ENCODE results near the gene LIMS4.
"Not testable (repeated sequence)": the region's sequence is repeated elsewhere in the genome, so short reads cannot be mapped to it uniquely, and the experiment has no call there.

LIMS4 gene, protein sequence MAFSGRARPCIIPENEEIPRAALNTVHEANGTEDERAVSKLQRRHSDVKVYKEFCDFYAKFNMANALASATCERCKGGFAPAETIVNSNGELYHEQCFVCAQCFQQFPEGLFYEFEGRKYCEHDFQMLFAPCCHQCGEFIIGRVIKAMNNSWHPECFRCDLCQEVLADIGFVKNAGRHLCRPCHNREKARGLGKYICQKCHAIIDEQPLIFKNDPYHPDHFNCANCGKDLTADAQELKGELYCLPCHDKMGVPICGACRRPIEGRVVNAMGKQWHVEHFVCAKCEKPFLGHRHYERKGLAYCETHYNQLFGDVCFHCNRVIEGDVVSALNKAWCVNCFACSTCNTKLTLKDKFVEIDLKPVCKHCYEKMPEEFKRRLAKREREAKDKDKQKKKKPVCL

DNA sequence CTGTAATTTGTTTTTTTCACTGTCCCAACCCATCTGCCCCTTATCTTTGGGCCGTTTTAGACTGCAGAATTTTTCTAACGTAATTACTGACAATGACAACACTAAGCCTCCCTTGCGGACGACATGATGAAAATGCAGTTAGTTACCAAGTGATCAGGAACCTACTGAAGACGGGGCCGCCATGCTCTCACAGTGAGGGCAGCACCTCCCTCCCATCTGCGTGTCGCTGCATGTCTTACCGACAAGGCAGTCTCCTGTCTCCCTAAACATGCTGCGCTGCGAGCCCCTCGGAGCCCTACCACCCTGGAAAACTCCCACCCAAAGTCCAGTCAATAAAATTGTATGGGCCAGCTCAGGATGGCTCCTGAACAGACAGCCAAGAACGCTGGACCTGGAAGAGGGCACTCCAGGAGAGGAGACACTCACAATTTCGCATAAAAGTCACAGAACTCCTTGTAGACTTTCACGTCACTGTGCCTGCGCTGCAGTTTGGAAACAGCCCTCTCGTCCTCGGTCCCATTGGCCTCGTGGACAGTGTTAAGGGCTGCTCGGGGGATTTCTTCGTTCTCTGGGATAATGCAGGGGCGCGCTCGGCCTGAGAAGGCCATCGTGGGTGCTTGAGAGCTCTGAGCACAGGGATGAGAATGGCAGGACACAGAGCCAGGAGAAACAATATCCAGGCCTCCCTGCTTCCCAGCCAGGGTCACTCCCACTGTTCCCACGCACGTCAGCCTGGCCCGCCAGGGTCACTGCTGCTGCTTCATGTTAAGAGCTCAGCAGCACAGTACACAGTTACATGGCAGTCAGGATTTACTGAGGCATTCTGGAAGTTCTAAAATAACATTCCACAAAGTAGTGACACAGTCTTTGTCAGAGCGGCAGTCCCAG is at the start of gene LIMS4:
LIMS4 (minus strand) TSS at position 646 of the 888 bp plus-strand sequence; CDS start at position 608, 38 bp downstream.
- not testable (repeated sequence) for H3K79me2 ChIP-seq (ENCODE audit: insufficient read depth, low read length); H3K9me3 ChIP-seq (ENCODE audit: insufficient read depth, low read depth, low read length); H3K36me3 ChIP-seq (ENCODE audit: insufficient read depth, low read length)

DNA sequence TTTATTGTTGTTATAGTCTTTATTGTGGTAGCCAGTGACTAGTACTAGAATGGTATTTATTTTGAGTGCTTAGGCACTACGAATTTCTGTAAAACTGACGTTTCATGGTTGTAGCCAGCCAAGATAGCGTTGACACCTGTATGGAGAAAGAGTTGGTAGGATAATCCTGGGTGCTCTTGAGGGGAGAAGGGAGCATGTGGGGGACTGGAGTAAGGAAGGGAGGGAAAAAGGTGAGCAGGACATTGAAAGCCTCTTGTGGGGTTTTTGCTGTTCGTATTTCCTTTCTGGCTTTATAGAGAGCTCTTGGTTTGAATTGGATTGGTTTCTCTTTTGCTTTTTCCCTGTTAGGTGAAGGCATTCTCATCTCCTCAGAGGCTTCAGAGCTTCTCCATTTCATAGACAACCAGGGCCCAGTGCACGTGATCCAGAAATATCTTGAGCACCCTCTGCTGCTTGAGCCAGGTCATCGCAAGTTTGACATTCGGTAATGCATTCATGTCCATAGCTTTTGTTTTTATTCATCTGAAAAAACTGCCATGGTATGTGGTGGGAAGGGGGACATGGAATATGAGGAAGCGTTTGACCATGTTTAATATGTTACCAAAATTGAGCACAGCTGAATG is 27.2 kb upstream of the LIMS4 start:
- H3K9me3 ChIP-seq (ENCODE audit: insufficient read depth, low read depth, low read length); H3K9me2 ChIP-seq (replicated peaks; ENCODE audit: low read depth, low read length); H4K20me1 ChIP-seq (ENCODE audit: insufficient read depth, low read length, poor library complexity, severe bottlenecking); H3K4me2 ChIP-seq (ENCODE audit: low read depth, low read length, poor library complexity, severe bottlenecking); H3F3A ChIP-seq (ENCODE audit: low read depth); H2AFZ ChIP-seq (ENCODE audit: low read length); H3K9ac ChIP-seq (ENCODE audit: low read depth, low read length, poor library complexity, severe bottlenecking); H3K79me2 ChIP-seq (ENCODE audit: insufficient read depth, low read length); H3K36me3 ChIP-seq (ENCODE audit: insufficient read depth, low read length); H3K4me3 ChIP-seq (ENCODE audit: low read length, poor library complexity, severe bottlenecking); H3K27me3 ChIP-seq (ENCODE audit: insufficient read depth, low read length, poor library complexity, severe bottlenecking); H3K4me1 ChIP-seq (ENCODE audit: insufficient read depth, low read length, poor library complexity, severe bottlenecking): not testable (repeated sequence)

More for the DNA sequence above, at the start of gene LIMS4:
- not testable (repeated sequence) for H3K4me1 ChIP-seq (ENCODE audit: insufficient read depth, low read length, poor library complexity, severe bottlenecking); H3K27me3 ChIP-seq (ENCODE audit: insufficient read depth, low read length, poor library complexity, severe bottlenecking); H3K4me3 ChIP-seq (ENCODE audit: low read length, poor library complexity, severe bottlenecking); H3K4me2 ChIP-seq (ENCODE audit: low read depth, low read length, poor library complexity, severe bottlenecking); H3K9me2 ChIP-seq (replicated peaks; ENCODE audit: low read depth, low read length); H3K9ac ChIP-seq (ENCODE audit: low read depth, low read length, poor library complexity, severe bottlenecking); H2AFZ ChIP-seq (ENCODE audit: low read length); H4K20me1 ChIP-seq (ENCODE audit: insufficient read depth, low read length, poor library complexity, severe bottlenecking); H3F3A ChIP-seq (ENCODE audit: low read depth)

DNA sequence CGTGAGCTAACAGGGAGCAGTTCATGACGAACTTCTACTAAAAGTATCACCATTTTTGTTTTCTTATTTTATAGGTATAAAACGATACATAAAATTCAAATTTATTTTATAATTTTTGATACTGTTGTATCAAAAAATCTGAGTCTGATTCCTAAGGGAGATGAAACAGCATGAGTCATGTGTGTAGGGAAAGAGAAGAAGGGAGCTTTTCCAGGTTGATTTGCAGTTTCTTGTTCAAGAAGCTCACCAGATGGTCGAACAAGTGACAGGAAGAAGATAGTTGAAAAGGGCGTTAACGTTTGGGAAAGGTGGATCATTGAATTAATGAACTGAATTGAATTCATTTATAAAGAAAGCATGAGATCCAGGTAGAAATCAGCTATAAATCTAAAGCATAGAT is 23.4 kb upstream of the LIMS4 start:
- not testable (repeated sequence) for H3K4me3 ChIP-seq (ENCODE audit: low read length, poor library complexity, severe bottlenecking); H3K9ac ChIP-seq (ENCODE audit: low read depth, low read length, poor library complexity, severe bottlenecking); H3K36me3 ChIP-seq (ENCODE audit: insufficient read depth, low read length); H3K4me1 ChIP-seq (ENCODE audit: insufficient read depth, low read length, poor library complexity, severe bottlenecking); H3K79me2 ChIP-seq (ENCODE audit: insufficient read depth, low read length); H3F3A ChIP-seq (ENCODE audit: low read depth); H3K4me2 ChIP-seq (ENCODE audit: low read depth, low read length, poor library complexity, severe bottlenecking); H3K9me2 ChIP-seq (replicated peaks; ENCODE audit: low read depth, low read length); H2AFZ ChIP-seq (ENCODE audit: low read length); H3K9me3 ChIP-seq (ENCODE audit: insufficient read depth, low read depth, low read length); H4K20me1 ChIP-seq (ENCODE audit: insufficient read depth, low read length, poor library complexity, severe bottlenecking); H3K27me3 ChIP-seq (ENCODE audit: insufficient read depth, low read length, poor library complexity, severe bottlenecking)

DNA sequence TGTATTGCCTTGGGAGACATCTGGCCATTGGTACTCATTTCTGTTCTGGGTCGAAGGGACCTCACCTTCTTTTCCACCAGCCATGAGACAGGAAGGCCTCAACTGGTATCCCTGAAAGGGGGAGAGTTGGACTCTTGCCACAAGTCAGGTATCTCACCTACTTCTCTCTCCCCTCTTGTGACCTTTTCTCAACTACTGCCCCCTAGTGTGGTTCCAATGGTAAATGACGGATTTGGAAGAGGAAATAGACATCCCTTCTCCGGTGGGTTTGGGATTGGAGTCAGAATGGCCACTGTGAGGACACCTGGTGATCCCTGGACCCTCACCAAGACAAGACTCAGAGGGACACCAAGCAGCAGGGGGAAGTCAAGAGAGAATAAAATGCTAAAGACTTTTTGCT is 21.9 kb upstream of the LIMS4 start:
- not testable (repeated sequence) for H3K4me3 ChIP-seq (ENCODE audit: low read length, poor library complexity, severe bottlenecking); H2AFZ ChIP-seq (ENCODE audit: low read length); H3F3A ChIP-seq (ENCODE audit: low read depth); H3K9ac ChIP-seq (ENCODE audit: low read depth, low read length, poor library complexity, severe bottlenecking); H3K79me2 ChIP-seq (ENCODE audit: insufficient read depth, low read length); H3K4me2 ChIP-seq (ENCODE audit: low read depth, low read length, poor library complexity, severe bottlenecking); H3K9me2 ChIP-seq (replicated peaks; ENCODE audit: low read depth, low read length); H3K4me1 ChIP-seq (ENCODE audit: insufficient read depth, low read length, poor library complexity, severe bottlenecking); H3K9me3 ChIP-seq (ENCODE audit: insufficient read depth, low read depth, low read length); H3K27me3 ChIP-seq (ENCODE audit: insufficient read depth, low read length, poor library complexity, severe bottlenecking); H4K20me1 ChIP-seq (ENCODE audit: insufficient read depth, low read length, poor library complexity, severe bottlenecking); H3K36me3 ChIP-seq (ENCODE audit: insufficient read depth, low read length)

DNA sequence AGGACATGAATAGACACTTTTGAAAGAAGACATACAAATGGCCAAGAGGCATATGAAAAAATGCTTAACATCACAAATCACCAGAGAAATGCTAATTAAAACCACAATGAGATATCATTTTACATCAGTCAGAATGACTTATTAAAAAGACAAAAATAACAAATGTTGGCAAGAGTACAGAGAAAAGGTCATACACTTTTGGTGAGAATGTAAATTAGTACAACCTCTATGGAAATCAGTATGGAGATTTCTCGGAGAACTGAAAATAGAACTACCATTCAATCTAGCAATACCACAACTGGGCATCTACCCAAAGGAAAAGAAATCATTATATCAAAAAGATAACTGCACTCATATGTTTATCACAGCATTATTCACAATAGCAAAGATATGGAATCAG is 16.4 kb upstream of the LIMS4 start:
- H3K9me3 ChIP-seq (ENCODE audit: insufficient read depth, low read depth, low read length); H3K4me1 ChIP-seq (ENCODE audit: insufficient read depth, low read length, poor library complexity, severe bottlenecking); H4K20me1 ChIP-seq (ENCODE audit: insufficient read depth, low read length, poor library complexity, severe bottlenecking); H3K36me3 ChIP-seq (ENCODE audit: insufficient read depth, low read length); H3K27me3 ChIP-seq (ENCODE audit: insufficient read depth, low read length, poor library complexity, severe bottlenecking); H3K9ac ChIP-seq (ENCODE audit: low read depth, low read length, poor library complexity, severe bottlenecking); H3K9me2 ChIP-seq (replicated peaks; ENCODE audit: low read depth, low read length); H3F3A ChIP-seq (ENCODE audit: low read depth); H2AFZ ChIP-seq (ENCODE audit: low read length); H3K79me2 ChIP-seq (ENCODE audit: insufficient read depth, low read length); H3K4me2 ChIP-seq (ENCODE audit: low read depth, low read length, poor library complexity, severe bottlenecking); H3K4me3 ChIP-seq (ENCODE audit: low read length, poor library complexity, severe bottlenecking): not testable (repeated sequence)

DNA sequence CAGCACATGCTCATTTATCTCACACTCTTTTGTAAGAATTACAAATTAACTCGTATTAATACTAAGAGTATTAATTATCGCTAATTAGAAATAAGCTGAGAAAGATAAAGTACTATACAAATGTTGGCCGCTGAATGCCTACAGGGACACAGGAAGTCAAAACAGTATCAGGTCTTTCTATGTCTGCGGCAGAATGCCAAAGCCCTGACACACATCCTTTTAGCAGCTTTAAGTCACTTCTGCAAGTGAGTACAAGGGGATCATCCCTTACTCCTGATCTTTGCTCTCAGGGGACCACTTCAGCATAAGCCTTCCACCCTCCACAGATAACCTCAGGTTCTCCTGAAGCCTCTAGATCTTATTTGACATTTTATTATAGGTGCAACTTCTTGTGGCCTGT is 10.1 kb upstream of the LIMS4 start:
- not testable (repeated sequence) for H3F3A ChIP-seq (ENCODE audit: low read depth); H2AFZ ChIP-seq (ENCODE audit: low read length)

DNA sequence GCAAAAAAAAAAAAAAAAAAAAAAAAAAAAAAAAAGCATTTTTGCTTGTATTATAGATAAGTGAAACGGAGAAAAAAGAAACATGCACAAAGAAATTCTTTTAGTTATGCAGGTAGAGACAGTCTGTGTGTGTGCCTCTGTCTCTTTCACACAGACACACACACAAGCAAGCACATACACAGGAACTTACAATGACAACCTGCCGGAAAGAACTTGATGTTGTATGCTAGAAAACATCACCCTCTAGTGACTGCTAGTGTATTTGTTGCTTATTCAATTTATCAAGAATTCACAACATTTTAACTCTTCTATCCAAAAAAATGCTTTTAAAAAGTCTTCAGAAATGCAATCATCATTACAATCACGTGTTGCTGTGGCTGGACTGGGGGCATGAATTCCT is 8.6 kb upstream of the LIMS4 start:
- not testable (repeated sequence) for H3K4me2 ChIP-seq (ENCODE audit: low read depth, low read length, poor library complexity, severe bottlenecking); H3K36me3 ChIP-seq (ENCODE audit: insufficient read depth, low read length); H3F3A ChIP-seq (ENCODE audit: low read depth); H3K4me3 ChIP-seq (ENCODE audit: low read length, poor library complexity, severe bottlenecking); H3K4me1 ChIP-seq (ENCODE audit: insufficient read depth, low read length, poor library complexity, severe bottlenecking); H4K20me1 ChIP-seq (ENCODE audit: insufficient read depth, low read length, poor library complexity, severe bottlenecking); H2AFZ ChIP-seq (ENCODE audit: low read length); H3K9ac ChIP-seq (ENCODE audit: low read depth, low read length, poor library complexity, severe bottlenecking); H3K9me2 ChIP-seq (replicated peaks; ENCODE audit: low read depth, low read length); H3K79me2 ChIP-seq (ENCODE audit: insufficient read depth, low read length); H3K9me3 ChIP-seq (ENCODE audit: insufficient read depth, low read depth, low read length); H3K27me3 ChIP-seq (ENCODE audit: insufficient read depth, low read length, poor library complexity, severe bottlenecking)

More for the DNA sequence above, 10.1 kb upstream of the LIMS4 start:
- H3K79me2 ChIP-seq (ENCODE audit: insufficient read depth, low read length); H3K9me2 ChIP-seq (replicated peaks; ENCODE audit: low read depth, low read length); H4K20me1 ChIP-seq (ENCODE audit: insufficient read depth, low read length, poor library complexity, severe bottlenecking); H3K27me3 ChIP-seq (ENCODE audit: insufficient read depth, low read length, poor library complexity, severe bottlenecking); H3K4me1 ChIP-seq (ENCODE audit: insufficient read depth, low read length, poor library complexity, severe bottlenecking); H3K9me3 ChIP-seq (ENCODE audit: insufficient read depth, low read depth, low read length); H3K4me2 ChIP-seq (ENCODE audit: low read depth, low read length, poor library complexity, severe bottlenecking); H3K9ac ChIP-seq (ENCODE audit: low read depth, low read length, poor library complexity, severe bottlenecking); H3K36me3 ChIP-seq (ENCODE audit: insufficient read depth, low read length); H3K4me3 ChIP-seq (ENCODE audit: low read length, poor library complexity, severe bottlenecking): not testable (repeated sequence)

Data from Loucy (cell line).